ENCODE results near the gene MCOLN2.

- no peak for TF ChIP-seq CTCF (IDR thresholded peaks at IDR 0.05; ENCODE audit: low read depth, low read length, poor library complexity, severe bottlenecking)
- TF ChIP-seq EZH2phosphoT487 (IDR thresholded peaks at IDR 0.05; ENCODE audit: borderline replicate concordance, low read length), result no peak
These were observed 83.4 kb downstream of the MCOLN2 start for GRCh38 chr1:84913555-84913892.
